Hematopoietic multipotent progenitor cell treated with erythropoietin and hydrocortisone succinate and interleukin-3 and kit ligand, for 17 days (in vitro differentiated cells): ENCODE results near the gene BSPRY.
"Not testable (repeated sequence)": the region's sequence is repeated elsewhere in the genome, so short reads cannot be mapped to it uniquely, and the experiment has no call there.

Experiments used
- DNase-seq: peaks from one replicate; pipeline ENCODE4 v3.0.0-alpha.2; 2015; ENCODE audit warnings: low spot score

Gene BSPRY

GRCh38 chr9:113370806-113371325, 21.5 kb downstream of the BSPRY start:
- DNase-seq, result no peak

GRCh38 chr9:113372059-113372458, 22.7 kb downstream of the BSPRY start:
- no peak for DNase-seq

- DNase-seq, result no peak
Observed at GRCh38 chr9:113373256-113373655, 23.9 kb downstream of the BSPRY start.

- DNase-seq, result no peak
Observed at GRCh38 chr9:113373676-113374392, 24.5 kb downstream of the BSPRY start.

- DNase-seq, result no peak
Observed at GRCh38 chr9:113375057-113376023, 26.0 kb downstream of the BSPRY start.

- DNase-seq, result peak; percentile 56
Observed at GRCh38 chr9:113376634-113377567, 27.6 kb downstream of the BSPRY start, which contains the start of gene HDHD3. Gene HDHD3, minus strand, starts transcription at chr9:113376986. Its CDS starts 2,632 bp downstream, at chr9:113374354.

GRCh38 chr9:113379094-113379828, 29.9 kb downstream of the BSPRY start:
- DNase-seq, result not testable (repeated sequence)

GRCh38 chr9:113379829-113380210, 30.5 kb downstream of the BSPRY start:
- DNase-seq, result not testable (repeated sequence)

- no peak for DNase-seq
Observed at GRCh38 chr9:113380869-113381378, 31.6 kb downstream of the BSPRY start.

- DNase-seq, result not testable (repeated sequence)
Observed at GRCh38 chr9:113381441-113381840, 32.1 kb downstream of the BSPRY start.

GRCh38 chr9:113381909-113382411, 32.6 kb downstream of the BSPRY start:
- no peak for DNase-seq

GRCh38 chr9:113386571-113387393, 37.4 kb downstream of the BSPRY start:
- no peak for DNase-seq

- DNase-seq, result no peak
Observed at GRCh38 chr9:113387560-113388230, 38.4 kb downstream of the BSPRY start.

GRCh38 chr9:113388833-113389232, 39.5 kb downstream of the BSPRY start:
- DNase-seq, result no peak

- no peak for DNase-seq
Observed at GRCh38 chr9:113389451-113389850, 40.1 kb downstream of the BSPRY start.

- DNase-seq, result no peak
Observed at GRCh38 chr9:113390192-113390960, 41.0 kb downstream of the BSPRY start.

GRCh38 chr9:113391917-113392316, 42.6 kb downstream of the BSPRY start:
- DNase-seq, result no peak

GRCh38 chr9:113393281-113393680, 43.9 kb downstream of the BSPRY start:
- DNase-seq, result no peak
